Keratinocyte (primary cell): ENCODE results near the gene DCAF4.

ENCODE experiments used
- CTCF ChIP-seq, 3 experiments: IDR thresholded peaks in 1 of 3; conservative IDR thresholded peaks in 1 of 3; optimal IDR thresholded peaks in 1 of 3; 2 replicates in 2 of 3; 3 replicates in 1 of 3; pipeline versions ENCODE3 to v1.5.1; 2011; ENCODE audit warnings: low read length in 3 of 3, mild to moderate bottlenecking in 3 of 3, moderate library complexity in 2 of 3, control low read depth in 1 of 3, inconsistent platforms in 1 of 3; ENCODE audit not compliant: insufficient read depth in 2 of 3; ENCODE audit errors: extremely low read depth in 1 of 3
- EZH2 ChIP-seq: IDR thresholded peaks from one replicate; pipeline ENCODE4 v1.6.1; 2012; ENCODE audit warnings: inconsistent platforms, mild to moderate bottlenecking, low read length, moderate library complexity

- peak; percentile 84 to 96 (median 86) for TF ChIP-seq CTCF (optimal IDR thresholded peaks at IDR 0.05 in 1 of 3, IDR thresholded peaks at IDR 0.05 in 1 of 3, conservative IDR thresholded peaks at IDR 0.05 in 1 of 3; ENCODE audit: extremely low read depth in 1 of 3, insufficient read depth in 2 of 3, low read length in 3 of 3)
- TF ChIP-seq EZH2: no peak
These were observed 21.3 kb upstream of the DCAF4 start for GRCh38 chr14:72904840-72905561.
